ENCODE measurements around the gene AOPEP. TPM values are rescaled to one million over a fixed set of nuclear protein-coding genes. Genes with fewer than 3 reads are reported as not detected.

The AOPEP gene
- polyA plus RNA-seq, 1 donor: 44.3 TPM

DNA sequence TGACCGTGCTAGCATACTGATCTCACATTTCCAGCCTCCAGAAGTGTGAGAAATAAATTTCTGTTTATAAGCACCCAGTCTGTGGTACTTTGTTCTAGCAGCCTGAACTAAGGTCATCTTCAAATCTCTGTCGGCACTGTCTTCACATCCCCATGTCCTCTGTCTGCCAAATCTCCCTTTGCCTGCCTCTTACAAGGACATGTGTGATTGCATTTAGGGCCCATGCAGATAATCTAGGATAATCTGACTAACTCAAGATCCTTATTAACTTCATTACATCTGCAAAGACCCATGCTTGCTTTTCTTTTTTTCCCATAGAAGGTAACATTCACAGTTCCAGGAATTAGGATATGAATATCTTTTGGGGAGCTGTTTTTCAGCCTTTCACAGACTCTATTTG is 132.7 kb downstream of the AOPEP start:
- no peak for DNase-seq
- no peak overlapping the region for H3K4me3 ChIP-seq (ENCODE audit: low read length)
- H3K27ac ChIP-seq (ENCODE audit: low read length): no peak overlapping the region
- H3K27me3 ChIP-seq (ENCODE audit: control insufficient read depth, insufficient read depth, low read length): no peaks in the 10 kb centered on the region
- no peaks in the 10 kb centered on the region for H3K9me3 ChIP-seq (ENCODE audit: control insufficient read depth, low read depth, low read length)
- peaks cover 14% of the 10 kb centered on the region for H3K4me1 ChIP-seq (ENCODE audit: control insufficient read depth, insufficient read depth, low read length)
- no CpG with 5 or more reads among the region's 2 CpGs for whole genome bisulfite sequencing (ENCODE audit: insufficient coverage, low lambda C conversion rate)
- no peaks in the 10 kb centered on the region for H3K36me3 ChIP-seq (ENCODE audit: control insufficient read depth, insufficient read depth, low read length)

DNA sequence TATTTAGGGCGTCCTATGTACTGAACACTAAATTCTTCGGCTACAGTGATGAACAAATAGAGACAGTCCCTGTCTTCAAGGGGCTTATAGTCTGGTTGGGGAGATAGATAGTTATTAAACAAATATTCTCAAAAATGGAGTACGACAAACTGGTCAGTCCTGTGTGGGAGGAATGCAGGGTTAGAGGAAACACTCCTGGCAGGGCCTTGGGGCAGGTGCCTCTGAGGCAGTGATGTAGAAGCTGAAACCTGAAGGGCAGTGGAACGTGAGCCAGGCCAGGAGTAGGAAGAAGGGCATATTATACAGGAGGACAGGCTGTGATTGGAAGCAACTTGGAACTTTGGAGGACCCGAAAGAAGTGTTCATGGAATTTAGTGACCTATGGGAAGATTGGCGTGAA is 133.4 kb downstream of the AOPEP start:
- no peak overlapping the region for H3K27ac ChIP-seq (ENCODE audit: low read length)
- H3K36me3 ChIP-seq (ENCODE audit: control insufficient read depth, insufficient read depth, low read length): no peaks in the 10 kb centered on the region
- 100% methylated on average over 1 of the region's 6 CpGs for WGBS (ENCODE audit: insufficient coverage, low lambda C conversion rate)

DNA sequence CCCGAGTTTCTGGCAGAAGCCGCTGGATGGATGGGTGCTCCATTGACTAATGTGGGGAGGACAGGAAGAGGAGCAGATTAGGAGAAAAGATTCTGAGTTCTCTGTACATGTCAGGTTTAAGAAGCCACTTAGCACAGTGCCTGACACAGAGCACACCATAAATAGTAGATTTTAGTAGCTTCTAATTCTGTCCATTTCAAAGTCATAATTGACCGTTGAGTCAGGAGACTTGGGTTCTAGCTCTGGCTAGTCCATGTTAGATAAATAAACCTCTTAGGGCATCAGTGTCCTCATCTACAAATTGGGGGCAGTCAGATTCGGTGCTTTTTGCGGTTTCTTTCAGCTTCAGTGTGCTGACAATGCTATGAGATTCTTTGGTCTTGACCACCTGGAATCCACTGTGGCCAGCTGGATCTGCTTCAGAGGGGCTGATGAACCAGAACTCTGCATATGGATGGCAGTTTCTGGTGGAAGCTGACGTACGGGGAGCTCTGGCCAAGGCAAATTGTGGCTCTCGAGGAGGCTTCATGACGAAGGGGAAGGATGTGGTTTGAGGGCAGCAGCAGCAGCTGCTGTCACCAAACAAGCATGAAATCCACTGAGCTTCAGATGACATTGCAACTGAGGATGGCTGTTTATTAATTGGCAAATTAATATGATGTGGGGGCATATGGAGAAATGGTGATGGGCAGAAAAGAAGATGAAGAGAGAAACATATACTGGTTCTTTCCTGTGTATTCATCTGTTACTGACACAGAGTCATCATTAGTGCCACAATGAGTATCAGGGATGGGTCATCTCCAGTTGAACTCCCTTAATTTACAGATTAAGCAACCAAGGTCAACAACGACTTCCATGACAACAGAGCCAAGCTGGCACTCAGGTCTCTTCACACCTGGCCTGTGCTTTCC is 134.4 kb downstream of the AOPEP start:
- Histone ChIP-seq H3K27me3 (ENCODE audit: control insufficient read depth, insufficient read depth, low read length) (no peaks in the 10 kb centered on the region), H3K9me3 (ENCODE audit: control insufficient read depth, low read depth, low read length) (no peaks in the 10 kb centered on the region), H3K4me1 (ENCODE audit: control insufficient read depth, insufficient read depth, low read length) (peaks cover 14% of the 10 kb centered on the region), H3K27ac (ENCODE audit: low read length) (peak overlapping the region; percentile 60), H3K36me3 (ENCODE audit: control insufficient read depth, insufficient read depth, low read length) (no peaks in the 10 kb centered on the region), H3K4me3 (ENCODE audit: low read length) (no peak overlapping the region)
- DNase-seq: peak; percentile 35 to 51
- 96% methylated on average over 4 of the region's 10 CpGs for WGBS (ENCODE audit: insufficient coverage, low lambda C conversion rate)

More for the DNA sequence above, 133.4 kb downstream of the AOPEP start:
- Histone ChIP-seq H3K9me3 (ENCODE audit: control insufficient read depth, low read depth, low read length) (no peaks in the 10 kb centered on the region), H3K4me3 (ENCODE audit: low read length) (no peak overlapping the region), H3K27me3 (ENCODE audit: control insufficient read depth, insufficient read depth, low read length) (no peaks in the 10 kb centered on the region), H3K4me1 (ENCODE audit: control insufficient read depth, insufficient read depth, low read length) (peaks cover 14% of the 10 kb centered on the region)
- DNase-seq: no peak

DNA sequence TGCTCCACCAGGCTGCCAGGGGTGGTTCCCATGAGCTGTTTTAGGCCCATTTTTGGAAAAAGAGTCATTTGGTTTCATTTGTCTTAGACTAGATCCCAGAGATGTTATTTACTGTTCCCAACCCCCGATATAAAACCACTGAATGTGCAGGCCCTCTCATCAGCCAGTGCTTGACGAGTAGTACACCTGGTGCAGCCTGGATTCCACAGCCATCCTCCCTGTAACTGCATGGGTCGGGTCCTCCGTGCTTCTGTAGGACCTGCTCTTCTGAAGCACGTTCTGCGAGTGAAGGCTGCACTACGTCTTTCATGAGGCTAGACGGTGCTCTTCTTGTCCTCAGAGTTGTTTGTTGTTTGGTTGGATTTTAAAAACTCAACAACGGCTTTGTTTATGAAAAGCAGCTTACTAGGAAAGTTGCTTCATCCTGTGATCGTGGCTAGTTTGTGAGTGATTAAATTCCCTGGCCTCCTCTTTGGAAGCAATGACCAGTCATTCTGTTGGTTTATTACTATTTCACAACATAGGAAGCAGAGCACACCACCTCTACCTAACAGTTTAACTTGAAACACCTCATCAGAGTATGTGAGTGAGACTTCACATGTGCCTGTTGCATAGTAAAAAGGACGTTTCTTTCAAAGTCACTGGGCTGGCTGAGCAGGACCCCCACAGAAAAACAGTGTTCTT is 135.2 kb downstream of the AOPEP start:
- peak; percentile 40 to 53 for DNase-seq
- Histone ChIP-seq H3K36me3 (ENCODE audit: control insufficient read depth, insufficient read depth, low read length) (no peaks in the 10 kb centered on the region), H3K27me3 (ENCODE audit: control insufficient read depth, insufficient read depth, low read length) (no peaks in the 10 kb centered on the region), H3K4me3 (ENCODE audit: low read length) (no peak overlapping the region), H3K27ac (ENCODE audit: low read length) (peak overlapping the region; percentile 60), H3K9me3 (ENCODE audit: control insufficient read depth, low read depth, low read length) (no peaks in the 10 kb centered on the region), H3K4me1 (ENCODE audit: control insufficient read depth, insufficient read depth, low read length) (peaks cover 15% of the 10 kb centered on the region)
- WGBS (ENCODE audit: insufficient coverage, low lambda C conversion rate): 80% methylated on average over 1 of the region's 11 CpGs

- peaks cover 28% of the 10 kb centered on the region for H3K4me1 ChIP-seq (ENCODE audit: control insufficient read depth, insufficient read depth, low read length)
- DNase-seq: no peak
- no peak overlapping the region for H3K27ac ChIP-seq (ENCODE audit: low read length)
- no peaks in the 10 kb centered on the region for H3K27me3 ChIP-seq (ENCODE audit: control insufficient read depth, insufficient read depth, low read length)
- no peaks in the 10 kb centered on the region for H3K36me3 ChIP-seq (ENCODE audit: control insufficient read depth, insufficient read depth, low read length)
- WGBS (ENCODE audit: insufficient coverage, low lambda C conversion rate): 93% methylated on average over 3 of the region's 3 CpGs
- no peaks in the 10 kb centered on the region for H3K9me3 ChIP-seq (ENCODE audit: control insufficient read depth, low read depth, low read length)
- no peak overlapping the region for H3K4me3 ChIP-seq (ENCODE audit: low read length)
These were observed 137.7 kb downstream of the AOPEP start for GRCh38 chr9:94864196-94864595.

DNA sequence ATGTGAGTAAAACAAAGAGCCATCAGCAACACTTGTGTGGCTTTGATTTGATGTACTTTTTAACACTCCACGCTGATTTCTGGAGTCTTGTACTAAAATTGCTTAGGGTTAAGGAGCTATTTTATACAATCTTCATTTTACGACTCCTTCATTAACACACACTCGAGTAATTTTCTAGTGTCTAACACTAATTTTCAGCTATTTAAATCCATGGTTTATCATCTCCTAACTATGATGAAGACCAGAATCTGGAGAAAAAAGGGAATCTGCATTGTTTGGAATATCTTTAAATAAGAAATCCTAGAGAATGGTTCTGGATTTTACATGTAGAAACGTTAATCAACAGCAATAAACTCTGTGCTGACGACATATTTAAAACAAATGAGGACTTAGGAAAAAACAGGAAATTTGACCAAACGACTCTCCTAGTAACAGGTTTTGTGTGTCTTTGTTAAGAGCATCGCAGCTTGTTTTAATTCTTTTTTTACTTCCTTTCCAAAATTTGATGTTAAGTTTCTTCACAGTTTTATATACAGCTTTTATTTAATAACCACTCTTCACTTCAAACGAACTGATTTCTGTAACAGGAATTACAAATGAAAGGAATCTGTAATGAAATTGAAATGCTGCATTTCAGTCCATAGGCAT is 138.5 kb downstream of the AOPEP start:
- Histone ChIP-seq H3K4me1 (ENCODE audit: control insufficient read depth, insufficient read depth, low read length) (peaks cover 28% of the 10 kb centered on the region), H3K27ac (ENCODE audit: low read length) (peak overlapping the region; percentile 16), H3K36me3 (ENCODE audit: control insufficient read depth, insufficient read depth, low read length) (no peaks in the 10 kb centered on the region), H3K27me3 (ENCODE audit: control insufficient read depth, insufficient read depth, low read length) (no peaks in the 10 kb centered on the region), H3K4me3 (ENCODE audit: low read length) (no peak overlapping the region), H3K9me3 (ENCODE audit: control insufficient read depth, low read depth, low read length) (no peaks in the 10 kb centered on the region)
- 71% methylated on average over 6 of the region's 8 CpGs for WGBS (ENCODE audit: insufficient coverage, low lambda C conversion rate)
- DNase-seq: no peak

GRCh38 chr9:94865582-94866452 is 139.3 kb downstream of the AOPEP start:
- no peaks in the 10 kb centered on the region for H3K27me3 ChIP-seq (ENCODE audit: control insufficient read depth, insufficient read depth, low read length)
- WGBS (ENCODE audit: insufficient coverage, low lambda C conversion rate): no CpG with 5 or more reads among the region's 9 CpGs
- DNase-seq: peak in 1 of 2 donors; percentile 19
- H3K36me3 ChIP-seq (ENCODE audit: control insufficient read depth, insufficient read depth, low read length): no peaks in the 10 kb centered on the region
- H3K4me1 ChIP-seq (ENCODE audit: control insufficient read depth, insufficient read depth, low read length): peaks cover 28% of the 10 kb centered on the region
- H3K27ac ChIP-seq (ENCODE audit: low read length): peak overlapping the region; percentile 53
- H3K9me3 ChIP-seq (ENCODE audit: control insufficient read depth, low read depth, low read length): no peaks in the 10 kb centered on the region
- no peak overlapping the region for H3K4me3 ChIP-seq (ENCODE audit: low read length)

GRCh38 chr9:94866770-94867169 is 140.3 kb downstream of the AOPEP start:
- Histone ChIP-seq H3K27ac (ENCODE audit: low read length) (peak overlapping the region; percentile 53), H3K36me3 (ENCODE audit: control insufficient read depth, insufficient read depth, low read length) (no peaks in the 10 kb centered on the region), H3K4me1 (ENCODE audit: control insufficient read depth, insufficient read depth, low read length) (peaks cover 21% of the 10 kb centered on the region), H3K4me3 (ENCODE audit: low read length) (no peak overlapping the region), H3K9me3 (ENCODE audit: control insufficient read depth, low read depth, low read length) (no peaks in the 10 kb centered on the region), H3K27me3 (ENCODE audit: control insufficient read depth, insufficient read depth, low read length) (no peaks in the 10 kb centered on the region)
- DNase-seq: no peak

DNA sequence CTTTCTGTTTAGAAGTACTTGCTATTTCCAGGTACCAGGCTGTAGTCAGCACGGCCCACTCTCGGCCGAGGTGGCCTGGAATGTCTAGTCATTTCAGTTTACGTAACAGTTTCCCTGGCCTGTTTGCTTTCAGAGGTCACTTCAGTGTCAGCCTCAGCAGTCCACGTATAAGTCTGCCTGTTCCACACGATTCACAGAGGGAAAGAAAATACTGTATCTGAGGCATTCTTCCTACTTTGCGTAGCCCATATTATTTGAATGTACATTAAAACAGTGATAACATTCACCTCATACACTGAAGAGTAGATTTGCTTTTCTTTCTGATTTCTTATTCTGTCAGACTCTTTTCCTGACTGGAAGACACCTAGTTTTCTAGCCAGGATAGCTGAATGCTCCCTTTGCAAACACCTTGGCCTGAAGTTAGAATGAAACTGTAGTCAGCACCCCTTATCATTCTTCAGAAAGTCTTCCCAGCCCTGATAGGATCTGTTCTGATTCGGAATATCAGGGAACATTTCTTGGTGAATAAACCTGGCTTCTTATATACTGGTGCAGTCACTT is 140.9 kb downstream of the AOPEP start:
- no peak overlapping the region for H3K4me3 ChIP-seq (ENCODE audit: low read length)
- peak overlapping the region; percentile 53 for H3K27ac ChIP-seq (ENCODE audit: low read length)
- H3K27me3 ChIP-seq (ENCODE audit: control insufficient read depth, insufficient read depth, low read length): no peaks in the 10 kb centered on the region
- 80% methylated on average over 1 of the region's 8 CpGs for WGBS (ENCODE audit: insufficient coverage, low lambda C conversion rate)
- H3K4me1 ChIP-seq (ENCODE audit: control insufficient read depth, insufficient read depth, low read length): peaks cover 15% of the 10 kb centered on the region
- peak; percentile 74 to 81 for DNase-seq
- H3K36me3 ChIP-seq (ENCODE audit: control insufficient read depth, insufficient read depth, low read length): no peaks in the 10 kb centered on the region
- H3K9me3 ChIP-seq (ENCODE audit: control insufficient read depth, low read depth, low read length): no peaks in the 10 kb centered on the region

Data from large intestine (tissue), 3 donors.